ENCODE results near the gene SMURF1. TPM values are rescaled to one million over a fixed set of nuclear protein-coding genes. Genes with fewer than 3 reads are reported as not detected.

Gene SMURF1
- total RNA-seq, 1 donor from 2014 or later, result 44.7 TPM

DNA sequence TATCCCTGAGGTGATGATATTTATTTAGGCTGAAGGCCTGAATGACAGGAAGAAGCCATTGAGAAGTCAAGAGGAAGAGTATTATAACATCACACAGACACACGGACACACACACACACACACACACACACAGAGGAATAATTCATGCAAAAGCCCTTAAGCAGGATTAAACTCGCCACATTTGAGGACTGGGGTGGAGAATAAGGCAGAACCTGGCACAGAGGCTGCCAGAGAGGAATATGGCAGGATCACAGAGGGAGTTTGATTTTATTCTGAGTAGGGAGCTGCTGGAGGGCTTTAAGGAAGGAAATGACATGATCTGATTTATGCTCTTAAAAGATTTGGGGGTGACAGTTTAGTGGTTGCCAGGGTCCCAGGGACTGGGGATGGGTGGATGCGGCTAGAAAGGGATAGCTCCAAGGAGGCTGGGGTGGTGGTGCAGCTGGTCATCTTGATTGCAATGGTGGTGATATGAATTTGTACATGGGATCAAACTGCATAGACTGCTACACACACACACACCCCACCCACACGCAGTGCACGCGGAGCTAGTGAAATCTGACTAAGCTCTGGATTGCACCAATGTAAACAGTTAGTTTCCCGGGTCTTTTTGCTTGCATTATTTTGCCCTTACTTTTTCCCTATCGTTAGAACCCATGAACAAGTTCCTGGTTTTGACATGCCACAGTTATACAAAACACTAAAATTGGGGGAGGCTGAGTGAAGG is 11.2 kb downstream of the SMURF1 start:
- H3K4me1 Mint-ChIP-seq (ENCODE audit: low read depth, unreplicated experiment), result peaks cover 43% of the 10 kb centered on the region
- peaks cover 99% of the 10 kb centered on the region for H3K79me2 ChIP-seq (ENCODE audit: insufficient read depth, low read length)
- no peak overlapping the region for H3K27ac ChIP-seq (ENCODE audit: low read depth, low read length)
- no peaks in the 10 kb centered on the region for H3K9me3 Mint-ChIP-seq (ENCODE audit: unreplicated experiment)
- H4K20me1 ChIP-seq (ENCODE audit: insufficient read depth, low read length), result peaks cover 94% of the 10 kb centered on the region
- H3K4me1 ChIP-seq (ENCODE audit: insufficient read depth, low read length), result peaks cover 16% of the 10 kb centered on the region
- peaks cover 5% of the 10 kb centered on the region for H3K36me3 Mint-ChIP-seq (ENCODE audit: low read depth, unreplicated experiment)
- peak; percentile 48 for DNase-seq (ENCODE audit: low read depth)
- H3K9ac ChIP-seq (ENCODE audit: low read length), result no peak overlapping the region
- no peaks in the 10 kb centered on the region for H3K27me3 Mint-ChIP-seq (ENCODE audit: low read depth, unreplicated experiment)
- no peak for FAIRE-seq
- H3K36me3 ChIP-seq (ENCODE audit: insufficient read depth, low read length), result no peaks in the 10 kb centered on the region
- H3K4me2 ChIP-seq (ENCODE audit: low read length), result peak overlapping the region; percentile 4
- peak overlapping the region; percentile 34 for H3K4me3 Mint-ChIP-seq (ENCODE audit: unreplicated experiment)
- no peaks in the 10 kb centered on the region for H3K9me3 ChIP-seq (ENCODE audit: insufficient read depth, low read depth, low read length)
- TF ChIP-seq, protein P1, sequence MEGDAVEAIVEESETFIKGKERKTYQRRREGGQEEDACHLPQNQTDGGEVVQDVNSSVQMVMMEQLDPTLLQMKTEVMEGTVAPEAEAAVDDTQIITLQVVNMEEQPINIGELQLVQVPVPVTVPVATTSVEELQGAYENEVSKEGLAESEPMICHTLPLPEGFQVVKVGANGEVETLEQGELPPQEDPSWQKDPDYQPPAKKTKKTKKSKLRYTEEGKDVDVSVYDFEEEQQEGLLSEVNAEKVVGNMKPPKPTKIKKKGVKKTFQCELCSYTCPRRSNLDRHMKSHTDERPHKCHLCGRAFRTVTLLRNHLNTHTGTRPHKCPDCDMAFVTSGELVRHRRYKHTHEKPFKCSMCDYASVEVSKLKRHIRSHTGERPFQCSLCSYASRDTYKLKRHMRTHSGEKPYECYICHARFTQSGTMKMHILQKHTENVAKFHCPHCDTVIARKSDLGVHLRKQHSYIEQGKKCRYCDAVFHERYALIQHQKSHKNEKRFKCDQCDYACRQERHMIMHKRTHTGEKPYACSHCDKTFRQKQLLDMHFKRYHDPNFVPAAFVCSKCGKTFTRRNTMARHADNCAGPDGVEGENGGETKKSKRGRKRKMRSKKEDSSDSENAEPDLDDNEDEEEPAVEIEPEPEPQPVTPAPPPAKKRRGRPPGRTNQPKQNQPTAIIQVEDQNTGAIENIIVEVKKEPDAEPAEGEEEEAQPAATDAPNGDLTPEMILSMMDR (IDR thresholded peaks at IDR 0.05; ENCODE audit: insufficient read depth, low read depth, low read length), result no peak
- no peak for TF ChIP-seq EZH2 (IDR thresholded peaks at IDR 0.05; ENCODE audit: insufficient read depth, low read length)
- H2AFZ ChIP-seq (ENCODE audit: low read depth, low read length), result no peak overlapping the region
- no peaks in the 10 kb centered on the region for H3K27me3 ChIP-seq (ENCODE audit: insufficient read depth, low read length)
- no peak overlapping the region for H3K27ac Mint-ChIP-seq (ENCODE audit: unreplicated experiment)
- H3K4me3 ChIP-seq (ENCODE audit: insufficient read depth, low read depth, low read length), result no peak overlapping the region

DNA sequence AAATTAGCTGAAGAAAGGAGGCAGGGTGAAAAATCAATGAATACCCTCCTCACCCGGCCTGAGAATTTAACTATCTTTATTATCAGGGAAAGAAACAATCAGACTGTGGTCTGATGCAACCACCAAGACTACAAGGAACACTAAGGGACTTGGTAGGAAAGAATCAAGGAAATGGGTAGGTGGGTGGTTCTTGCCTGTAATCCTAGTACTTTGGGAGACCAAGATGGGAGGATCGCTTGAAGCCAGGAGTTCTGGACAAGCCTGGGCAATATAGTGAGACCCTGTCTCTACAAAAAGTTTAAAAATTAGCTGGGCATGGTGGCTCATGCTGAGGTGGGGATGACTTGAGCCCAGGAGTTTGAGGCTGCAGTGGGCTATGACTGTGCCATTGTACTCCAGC is 12.6 kb downstream of the SMURF1 start:
- Mint-ChIP-seq H3K36me3 (ENCODE audit: low read depth, unreplicated experiment) (peaks cover 5% of the 10 kb centered on the region), H3K4me3 (ENCODE audit: unreplicated experiment) (no peak overlapping the region), H3K9me3 (ENCODE audit: unreplicated experiment) (no peaks in the 10 kb centered on the region), H3K27ac (ENCODE audit: unreplicated experiment) (peak overlapping the region; percentile 27), H3K27me3 (ENCODE audit: low read depth, unreplicated experiment) (no peaks in the 10 kb centered on the region), H3K4me1 (ENCODE audit: low read depth, unreplicated experiment) (peaks cover 41% of the 10 kb centered on the region)
- Histone ChIP-seq H3K79me2 (ENCODE audit: insufficient read depth, low read length) (peaks cover 100% of the 10 kb centered on the region), H3K36me3 (ENCODE audit: insufficient read depth, low read length) (no peaks in the 10 kb centered on the region), H2AFZ (ENCODE audit: low read depth, low read length) (no peak overlapping the region), H3K9me3 (ENCODE audit: insufficient read depth, low read depth, low read length) (no peaks in the 10 kb centered on the region), H3K27me3 (ENCODE audit: insufficient read depth, low read length) (no peaks in the 10 kb centered on the region), H3K9ac (ENCODE audit: low read length) (no peak overlapping the region), H3K4me2 (ENCODE audit: low read length) (no peak overlapping the region), H3K4me1 (ENCODE audit: insufficient read depth, low read length) (peaks cover 13% of the 10 kb centered on the region), H3K4me3 (ENCODE audit: insufficient read depth, low read depth, low read length) (no peak overlapping the region), H4K20me1 (ENCODE audit: insufficient read depth, low read length) (peaks cover 94% of the 10 kb centered on the region), H3K27ac (ENCODE audit: low read depth, low read length) (no peak overlapping the region)
- FAIRE-seq, result no peak
- DNase-seq (ENCODE audit: low read depth), result no peak
- TF ChIP-seq EZH2 (IDR thresholded peaks at IDR 0.05; ENCODE audit: insufficient read depth, low read length), result no peak
- TF ChIP-seq, protein P1 (IDR thresholded peaks at IDR 0.05; ENCODE audit: insufficient read depth, low read depth, low read length), result no peak

- no peaks in the 10 kb centered on the region for H3K9me3 Mint-ChIP-seq (ENCODE audit: unreplicated experiment)
- H3K27ac Mint-ChIP-seq (ENCODE audit: unreplicated experiment), result no peak overlapping the region
- no peak overlapping the region for H3K4me3 Mint-ChIP-seq (ENCODE audit: unreplicated experiment)
- peaks cover 43% of the 10 kb centered on the region for H3K4me1 Mint-ChIP-seq (ENCODE audit: low read depth, unreplicated experiment)
- peaks cover 13% of the 10 kb centered on the region for H3K4me1 ChIP-seq (ENCODE audit: insufficient read depth, low read length)
- H3K4me2 ChIP-seq (ENCODE audit: low read length), result no peak overlapping the region
- H3K27me3 ChIP-seq (ENCODE audit: insufficient read depth, low read length), result no peaks in the 10 kb centered on the region
- no peaks in the 10 kb centered on the region for H3K36me3 ChIP-seq (ENCODE audit: insufficient read depth, low read length)
- H2AFZ ChIP-seq (ENCODE audit: low read depth, low read length), result no peak overlapping the region
- H3K36me3 Mint-ChIP-seq (ENCODE audit: low read depth, unreplicated experiment), result peaks cover 5% of the 10 kb centered on the region
- H3K27ac ChIP-seq (ENCODE audit: low read depth, low read length), result no peak overlapping the region
- H4K20me1 ChIP-seq (ENCODE audit: insufficient read depth, low read length), result peaks cover 92% of the 10 kb centered on the region
- DNase-seq (ENCODE audit: low read depth) (no peak), FAIRE-seq (no peak)
- H3K4me3 ChIP-seq (ENCODE audit: insufficient read depth, low read depth, low read length), result no peak overlapping the region
- H3K27me3 Mint-ChIP-seq (ENCODE audit: low read depth, unreplicated experiment), result no peaks in the 10 kb centered on the region
- H3K9ac ChIP-seq (ENCODE audit: low read length), result no peak overlapping the region
- H3K9me3 ChIP-seq (ENCODE audit: insufficient read depth, low read depth, low read length), result no peaks in the 10 kb centered on the region
- peaks cover 100% of the 10 kb centered on the region for H3K79me2 ChIP-seq (ENCODE audit: insufficient read depth, low read length)
- TF ChIP-seq, protein P1 (IDR thresholded peaks at IDR 0.05; ENCODE audit: insufficient read depth, low read depth, low read length), result no peak
- no peak for TF ChIP-seq EZH2 (IDR thresholded peaks at IDR 0.05; ENCODE audit: insufficient read depth, low read length)
These were observed 14.4 kb downstream of the SMURF1 start for GRCh38 chr7:99129536-99129935.
